ENCODE data around the gene PRPF38A. TPM values are rescaled to one million over a fixed set of nuclear protein-coding genes. Genes with fewer than 3 reads are reported as not detected.

PRPF38A gene
- total and polyA plus RNA-seq, 2 of the 4 experiments (the other 2 are of a cell fraction) = 19.0 to 23.5 TPM

DNA sequence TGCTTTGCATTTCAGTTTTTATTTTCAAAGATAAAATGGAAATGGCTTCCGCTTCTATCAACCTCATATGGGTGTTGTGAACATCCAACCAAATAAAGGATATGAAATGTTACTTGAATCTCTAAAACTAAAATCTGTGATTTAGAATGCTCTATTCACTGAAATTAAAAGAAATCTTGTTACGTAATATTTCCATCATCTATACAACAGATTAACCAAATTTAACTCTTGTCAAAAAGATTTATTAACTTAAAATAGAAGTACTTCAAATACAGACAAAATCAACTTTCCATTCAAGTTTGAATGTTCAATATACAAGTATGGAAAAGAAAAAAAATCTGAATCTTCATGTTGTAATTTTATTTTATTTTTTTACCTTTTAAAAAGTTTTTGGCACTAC lies 18.7 kb downstream of the PRPF38A start:
- H3K79me1 ChIP-seq (ENCODE audit: low read depth in 1 of 2, low read length in 2 of 2) = peaks cover 3 to 28% of the 10 kb centered on the region in 2 experiments; a peak in 3 of 4 replicates
- H2BK120ac ChIP-seq (ENCODE audit: low read depth, low read length) = no peak overlapping the region
- in situ Hi-C loops (cut with MboI; ENCODE audit: low sequenced_read_pairs) = no loop called here
- H3K27ac ChIP-seq (ENCODE audit: insufficient read depth, low read length) = no peak overlapping the region
- H3K27me3 ChIP-seq (ENCODE audit: control insufficient read depth, insufficient read depth, low read length) = no peaks in the 10 kb centered on the region
- no peaks in the 10 kb centered on the region for H3K9me3 ChIP-seq (ENCODE audit: control insufficient read depth, insufficient read depth, low read length)
- H3K9me1 ChIP-seq (ENCODE audit: insufficient read depth, low read length) = peaks cover 12% of the 10 kb centered on the region
- H4K5ac ChIP-seq (ENCODE audit: low read depth, low read length) = no peak overlapping the region
- no peak overlapping the region for H3K9ac ChIP-seq (ENCODE audit: low read depth, low read length)
- H3K23ac ChIP-seq (ENCODE audit: low read depth, low read length) = no peak overlapping the region
- H4K8ac ChIP-seq (ENCODE audit: low read depth in 2 of 2, low read length in 2 of 2) = no peak overlapping the region; a peak in 1 of 4 replicates
- H3K4ac ChIP-seq (ENCODE audit: low read depth, low read length) = no peak overlapping the region
- H2AFZ ChIP-seq (replicated peaks; ENCODE audit: low read length, poor library complexity) = no peak overlapping the region
- H3K36me3 ChIP-seq (ENCODE audit: control insufficient read depth, insufficient read depth, low read length) = peaks cover 12% of the 10 kb centered on the region
- no CpG with 5 or more reads among the region's 2 CpGs for WGBS, 2 experiments (ENCODE audit: extremely low coverage in 2 of 2, insufficient read length in 1 of 2)
- TF ChIP-seq CEBPB (IDR thresholded peaks at IDR 0.05; ENCODE audit: low read depth, low read length) (peak; percentile 21; the same call in 1 of the 2 replicates), MAZ (IDR thresholded peaks at IDR 0.05; ENCODE audit: borderline replicate concordance, low read depth, low read length) (no peak)
- H2AK5ac ChIP-seq (ENCODE audit: low read depth, low read length) = no peak overlapping the region
- dilution Hi-C loops (cut with HindIII; ENCODE audit: low sequenced_read_pairs, unreplicated experiment) = no loop called here
- no peak overlapping the region for H4K91ac ChIP-seq (ENCODE audit: insufficient read depth, low read depth, low read length)
- H3K18ac ChIP-seq (ENCODE audit: low read depth, low read length) = no peak overlapping the region
- H2BK15ac ChIP-seq (ENCODE audit: low read depth, low read length) = no peak overlapping the region
- ATAC-seq (ENCODE audit: low read depth) = no peak
- POLR2A ChIA-PET (ENCODE audit: unreplicated experiment) = no interaction called here
- no peak overlapping the region for H3K14ac ChIP-seq (replicated peaks; ENCODE audit: low read depth, low read length)
- H2AK9ac ChIP-seq (replicated peaks; ENCODE audit: low read depth, low read length, poor library complexity) = no peak overlapping the region
- CTCF ChIA-PET = no interaction called here
- intact Hi-C loops (cut with micrococcal nuclease) = no loop called here
- no peak overlapping the region for H2BK5ac ChIP-seq (ENCODE audit: low read depth, low read length, poor library complexity, severe bottlenecking)
- peaks cover 16% of the 10 kb centered on the region for H3K4me1 ChIP-seq (ENCODE audit: control insufficient read depth, insufficient read depth, low read length)
- no peak overlapping the region for H3K4me3 ChIP-seq (ENCODE audit: insufficient read depth, low read depth, low read length)
- no peak overlapping the region for H3K56ac ChIP-seq (ENCODE audit: extremely low read depth, insufficient read depth, low read length)
- no peak overlapping the region for H3K4me2 ChIP-seq (ENCODE audit: low read depth, low read length)
- BruUV-seq (replicated peaks) = no TSS peak
- no peak overlapping the region for H2BK20ac ChIP-seq (ENCODE audit: low read depth, low read length)
- no peak for DNase-seq
- peaks cover 10% of the 10 kb centered on the region; the same call in 1 of the 2 replicates for H4K20me1 ChIP-seq (ENCODE audit: insufficient read depth, low read length)
